ENCODE data around the gene NUAK1.
A peak's percentile ranks its signal among the peaks of the same experiment; 100 is the strongest.
"Not testable (repeated sequence)": the region's sequence is repeated elsewhere in the genome, so short reads cannot be mapped to it uniquely, and the experiment has no call there.

The NUAK1 gene

DNA sequence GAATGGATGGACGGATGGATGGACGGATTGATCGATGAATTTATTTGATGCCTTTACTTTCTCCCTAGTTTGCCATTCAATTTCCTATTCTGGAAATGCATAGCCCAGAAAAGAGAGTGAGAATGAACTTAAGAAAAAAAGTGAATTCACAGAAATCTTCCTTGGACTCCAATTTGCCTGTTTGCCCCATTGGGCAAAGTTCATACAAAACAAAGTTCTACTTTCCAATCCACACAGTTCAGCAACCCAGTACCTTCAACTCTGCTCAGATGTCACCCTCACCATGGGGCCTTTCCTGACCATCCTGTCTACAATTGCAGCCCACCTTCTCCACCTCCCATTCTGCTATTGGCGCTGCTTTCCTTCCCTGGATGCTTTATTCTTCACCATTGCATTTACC, 8.2 kb upstream of the NUAK1 start:
- no peak for DNase-seq (ENCODE audit: low read depth)

DNA sequence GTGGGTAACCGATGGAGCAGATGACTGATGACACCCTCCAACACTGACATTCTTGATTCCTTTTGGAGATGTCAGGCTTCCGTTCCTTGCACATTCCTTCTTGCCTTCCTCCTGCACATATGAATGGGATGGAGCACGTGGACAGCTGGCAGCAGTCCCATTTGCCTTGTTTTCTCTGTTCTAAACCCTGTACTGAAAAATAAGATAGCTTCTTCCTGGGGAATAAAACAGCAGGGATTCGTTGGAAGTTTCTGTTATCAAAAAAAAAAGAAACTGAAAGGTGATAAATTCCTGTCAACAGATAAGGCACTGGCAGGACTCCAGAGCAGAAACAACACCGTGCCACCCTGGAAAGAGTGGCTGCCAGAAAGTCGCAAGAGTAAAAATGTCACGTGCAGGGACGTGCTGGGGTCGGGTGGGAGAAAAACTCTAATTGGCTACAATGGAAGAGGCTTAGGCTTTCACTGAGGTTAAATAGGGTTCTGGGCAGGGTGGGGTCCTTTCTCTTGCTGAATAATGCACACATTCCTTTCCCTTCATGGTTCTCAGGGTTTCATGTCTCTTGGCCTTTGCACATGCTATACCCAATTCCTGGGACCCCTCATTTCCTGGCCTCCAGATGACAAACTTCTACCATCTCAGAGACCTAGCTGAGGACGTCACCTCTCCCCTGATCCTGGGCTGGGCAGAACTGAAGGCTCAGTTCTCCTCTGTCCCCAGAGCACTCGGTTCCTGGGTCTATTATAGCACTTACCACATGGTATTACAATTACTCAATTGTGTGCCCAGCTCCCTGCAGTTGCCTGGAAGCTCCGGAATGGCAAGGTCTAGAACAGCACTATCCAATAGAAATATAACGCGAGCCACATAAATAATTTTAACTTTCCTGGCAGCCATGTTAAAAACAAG, 7.0 kb upstream of the NUAK1 start:
- DNase-seq (ENCODE audit: low read depth): no peak

DNA sequence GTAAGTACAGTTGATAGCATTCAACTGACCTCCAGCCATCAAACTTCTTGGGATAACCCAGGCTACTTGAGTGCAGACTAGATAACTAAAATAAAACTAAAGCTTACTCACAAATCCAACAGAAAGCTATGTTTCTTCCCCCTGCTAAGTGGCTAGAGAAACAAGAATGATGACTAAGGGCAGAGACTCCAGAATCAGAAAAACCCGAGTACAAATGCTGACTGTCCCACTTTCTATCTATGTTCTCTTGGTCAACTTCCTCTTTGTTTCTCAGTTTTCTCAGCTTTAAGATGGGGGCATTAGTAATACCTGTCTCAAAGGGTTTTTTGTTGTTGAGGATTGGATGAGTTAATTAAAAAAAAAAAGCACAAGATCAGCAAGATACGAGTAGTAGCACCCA, 6.1 kb upstream of the NUAK1 start:
- DNase-seq (ENCODE audit: low read depth): no peak

DNA sequence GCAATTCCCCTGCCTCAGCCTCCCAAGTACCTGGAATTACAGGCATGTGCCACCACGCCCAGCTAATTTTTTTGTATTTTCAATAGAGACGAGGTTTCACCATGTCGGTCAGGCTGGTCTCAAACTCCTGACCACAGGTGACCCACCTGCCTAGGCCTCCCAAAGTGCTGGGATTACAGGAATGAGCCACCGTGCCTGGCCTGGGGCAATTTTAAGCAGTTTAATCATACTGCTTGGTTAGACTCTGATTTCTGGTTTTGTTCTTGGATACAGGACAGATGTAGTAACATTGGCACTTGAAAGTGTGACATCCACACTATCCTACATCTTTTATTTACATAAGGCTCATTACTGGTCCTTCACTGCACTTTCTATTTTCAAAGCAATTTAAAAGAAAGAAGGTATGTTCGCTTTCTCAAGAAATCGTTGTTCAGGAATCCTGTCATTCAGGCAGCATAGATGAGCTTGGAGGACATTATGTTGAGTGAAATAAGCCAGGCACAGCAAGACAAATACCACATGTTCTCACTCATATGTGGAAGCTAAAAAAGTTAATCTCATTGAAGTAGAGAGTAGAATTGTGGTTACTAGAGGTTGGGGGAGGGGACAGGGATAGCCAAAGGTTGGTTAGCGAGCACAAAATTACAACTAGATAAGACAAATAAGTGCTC, 4.0 kb upstream of the NUAK1 start:
- DNase-seq (ENCODE audit: low read depth): no peak

GRCh38 chr12:106141920-106142319, 3.2 kb upstream of the NUAK1 start:
- not testable (repeated sequence) for DNase-seq (ENCODE audit: low read depth)

GRCh38 chr12:106141452-106141851, 2.7 kb upstream of the NUAK1 start:
- no peak for DNase-seq (ENCODE audit: low read depth)

DNA sequence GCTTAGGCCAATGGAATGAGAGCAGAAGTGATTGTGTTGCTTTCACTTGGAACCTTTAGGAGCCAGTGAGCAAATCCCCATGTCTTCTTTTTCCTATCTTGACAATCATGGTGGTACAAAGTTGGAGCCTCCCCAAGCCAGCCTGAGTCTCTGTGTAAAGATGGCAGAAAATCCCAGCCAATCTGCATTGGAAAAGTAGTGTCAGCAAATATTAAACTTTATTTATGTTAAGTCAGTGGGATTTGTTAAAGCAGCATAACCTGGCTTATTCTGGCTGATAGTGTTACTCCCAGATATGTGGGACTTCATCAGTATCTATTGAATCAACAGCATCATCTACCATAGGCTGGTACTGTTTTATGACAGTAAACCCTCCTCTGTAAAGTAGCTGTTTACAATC, 2.2 kb upstream of the NUAK1 start:
- no peak for DNase-seq (ENCODE audit: low read depth)

DNA sequence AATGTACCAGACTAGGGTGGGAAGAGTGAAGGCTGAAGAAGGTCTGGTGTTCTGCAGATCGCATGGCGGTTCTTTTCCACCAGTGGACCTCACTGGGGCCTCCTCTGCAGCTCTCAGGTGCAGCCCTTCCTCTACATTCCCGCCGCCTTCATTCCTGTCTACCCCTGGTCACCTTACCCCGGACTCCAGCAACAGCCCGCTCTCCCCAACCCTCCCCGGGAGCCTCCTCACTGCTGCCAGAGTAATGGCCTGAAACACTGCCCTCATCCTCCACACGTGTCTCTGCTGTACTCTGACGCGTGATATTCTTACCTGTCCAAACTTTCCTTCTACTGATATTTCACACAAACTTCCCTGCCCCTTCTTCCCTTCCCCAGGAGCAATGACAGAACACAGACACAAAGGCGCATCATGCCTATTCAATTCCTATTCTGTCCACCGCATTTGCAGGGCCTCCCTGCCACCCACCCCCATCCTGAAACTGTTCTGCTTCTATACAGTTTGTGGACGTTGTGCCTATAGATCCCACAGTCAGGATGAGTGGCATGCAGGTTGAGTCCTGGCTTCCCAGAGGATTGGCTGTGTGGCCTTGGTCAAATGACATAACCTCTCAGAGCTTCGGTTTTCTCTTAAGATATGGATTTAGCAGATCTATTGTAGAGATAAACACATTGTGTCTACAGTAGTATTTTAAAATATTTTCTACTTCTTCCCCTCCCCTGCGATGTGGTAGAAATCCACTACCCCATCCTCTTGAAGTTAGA, 1.7 kb upstream of the NUAK1 start:
- DNase-seq (ENCODE audit: low read depth): no peak

- peak; percentile 71 for DNase-seq (ENCODE audit: low read depth)
These were observed 843 bp upstream of the NUAK1 start for GRCh38 chr12:106139422-106140171.

GRCh38 chr12:106138357-106138632, 459 bp downstream of the NUAK1 start:
- no peak for DNase-seq (ENCODE audit: low read depth)

DNA sequence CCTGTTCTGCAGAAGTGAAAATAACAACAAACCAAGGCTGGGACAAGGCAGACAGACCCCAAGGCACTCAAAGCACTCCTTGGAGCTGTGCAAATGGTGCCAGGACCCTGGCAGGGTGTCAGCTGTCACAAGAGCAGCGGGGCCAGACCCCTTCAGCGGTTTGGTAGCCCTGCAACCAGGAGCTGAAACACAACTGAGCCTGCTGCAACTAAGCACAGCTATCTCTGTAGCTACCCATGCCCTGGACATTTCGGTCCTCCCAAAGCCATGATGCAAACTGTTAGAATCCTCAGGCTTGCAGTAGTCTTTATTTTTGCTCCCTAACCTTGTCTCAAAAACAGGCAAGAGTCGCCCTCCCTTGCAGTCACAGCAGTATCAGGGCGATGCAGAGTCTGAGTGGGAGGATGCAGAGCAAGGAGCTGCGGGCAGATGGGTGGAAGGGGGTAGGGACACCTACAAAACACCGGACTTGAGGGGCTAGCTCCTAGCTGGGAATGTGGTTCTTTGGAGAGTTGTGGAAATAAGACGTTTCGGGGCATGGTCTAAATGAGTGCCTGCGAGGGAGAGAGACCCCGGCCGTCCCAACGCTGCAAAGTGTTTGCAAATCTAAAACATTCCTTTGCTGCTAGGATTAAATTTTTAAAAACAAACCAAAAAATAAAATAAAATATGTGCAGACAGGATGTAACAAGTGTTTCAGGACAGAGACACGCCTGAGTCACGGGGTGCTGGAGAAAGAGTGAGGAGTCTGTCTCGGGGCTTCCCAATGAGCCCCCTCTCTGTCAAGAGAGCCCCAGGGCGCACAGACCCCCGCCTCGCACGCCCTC, 1.0 kb downstream of the NUAK1 start:
- DNase-seq (ENCODE audit: low read depth): no peak

GRCh38 chr12:106136263-106136662, 2.5 kb downstream of the NUAK1 start:
- peak; percentile 69 for DNase-seq (ENCODE audit: low read depth)

- no peak for DNase-seq (ENCODE audit: low read depth)
These were observed 3.0 kb downstream of the NUAK1 start for GRCh38 chr12:106135781-106136180.

DNA sequence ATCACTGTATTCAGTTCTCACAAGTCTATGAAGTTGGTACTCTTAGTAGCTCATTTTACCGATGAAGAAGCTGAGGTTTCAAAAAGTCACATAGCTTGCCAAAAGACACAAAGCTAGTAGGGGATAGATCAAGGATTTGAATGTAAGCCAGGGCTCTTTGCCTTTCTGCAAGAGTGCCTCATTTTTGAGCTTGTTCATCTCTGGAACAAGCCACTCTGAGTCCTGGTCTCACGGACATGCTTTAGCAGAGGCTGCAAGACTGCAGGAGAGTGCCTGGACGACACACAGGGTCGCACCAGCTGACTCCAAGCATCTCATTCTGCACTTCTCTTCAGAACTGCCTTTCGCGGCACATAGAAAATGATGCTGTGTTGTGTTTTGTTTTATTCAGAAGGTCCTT, 3.7 kb downstream of the NUAK1 start:
- no peak for DNase-seq (ENCODE audit: low read depth)

- no peak for DNase-seq (ENCODE audit: low read depth)
These were observed 4.3 kb downstream of the NUAK1 start for GRCh38 chr12:106134294-106134949.

DNA sequence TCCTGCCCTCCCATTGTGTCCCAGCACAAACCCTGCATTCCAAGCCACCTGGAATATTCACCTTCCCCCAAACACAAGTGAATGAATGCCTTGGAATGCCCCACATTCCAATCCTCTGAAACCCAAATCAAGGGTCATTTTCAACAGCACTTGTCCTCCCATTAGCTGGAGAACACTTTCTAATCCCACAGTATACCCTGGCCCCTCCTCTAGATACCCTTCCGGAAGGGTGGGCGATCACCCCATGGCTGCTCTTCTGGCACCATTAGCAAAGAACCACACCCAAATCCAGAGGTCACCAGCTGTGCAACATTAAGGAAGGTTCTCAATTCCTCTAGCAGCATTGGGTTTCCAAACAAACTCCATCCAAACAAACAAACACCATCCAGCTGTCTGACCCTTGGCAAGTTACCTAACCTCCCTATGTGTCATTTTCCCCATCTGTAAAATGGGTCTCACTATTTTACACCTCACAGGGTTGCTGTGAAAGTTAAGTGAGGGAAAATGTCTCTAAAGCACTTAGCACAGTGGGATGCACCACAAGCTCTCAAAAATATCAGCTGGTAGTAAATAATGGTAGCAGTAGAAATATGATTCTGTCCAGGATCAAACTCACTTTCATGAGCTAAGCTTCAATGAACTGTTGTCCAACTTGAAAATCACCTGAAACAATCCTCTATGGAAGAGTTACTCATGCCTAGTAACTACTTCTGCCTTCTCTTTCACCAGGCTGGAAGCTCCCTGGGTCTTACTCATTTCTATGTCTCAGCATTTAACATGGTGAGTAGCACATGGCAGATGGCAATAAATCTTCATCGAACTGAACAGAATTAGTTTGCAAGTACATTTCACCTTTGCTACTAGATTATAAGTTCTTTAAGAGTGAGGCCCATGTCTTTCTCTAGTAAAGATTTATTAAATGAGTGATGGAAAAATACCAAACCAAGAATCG, 5.3 kb downstream of the NUAK1 start:
- no peak for DNase-seq (ENCODE audit: low read depth)

DNA sequence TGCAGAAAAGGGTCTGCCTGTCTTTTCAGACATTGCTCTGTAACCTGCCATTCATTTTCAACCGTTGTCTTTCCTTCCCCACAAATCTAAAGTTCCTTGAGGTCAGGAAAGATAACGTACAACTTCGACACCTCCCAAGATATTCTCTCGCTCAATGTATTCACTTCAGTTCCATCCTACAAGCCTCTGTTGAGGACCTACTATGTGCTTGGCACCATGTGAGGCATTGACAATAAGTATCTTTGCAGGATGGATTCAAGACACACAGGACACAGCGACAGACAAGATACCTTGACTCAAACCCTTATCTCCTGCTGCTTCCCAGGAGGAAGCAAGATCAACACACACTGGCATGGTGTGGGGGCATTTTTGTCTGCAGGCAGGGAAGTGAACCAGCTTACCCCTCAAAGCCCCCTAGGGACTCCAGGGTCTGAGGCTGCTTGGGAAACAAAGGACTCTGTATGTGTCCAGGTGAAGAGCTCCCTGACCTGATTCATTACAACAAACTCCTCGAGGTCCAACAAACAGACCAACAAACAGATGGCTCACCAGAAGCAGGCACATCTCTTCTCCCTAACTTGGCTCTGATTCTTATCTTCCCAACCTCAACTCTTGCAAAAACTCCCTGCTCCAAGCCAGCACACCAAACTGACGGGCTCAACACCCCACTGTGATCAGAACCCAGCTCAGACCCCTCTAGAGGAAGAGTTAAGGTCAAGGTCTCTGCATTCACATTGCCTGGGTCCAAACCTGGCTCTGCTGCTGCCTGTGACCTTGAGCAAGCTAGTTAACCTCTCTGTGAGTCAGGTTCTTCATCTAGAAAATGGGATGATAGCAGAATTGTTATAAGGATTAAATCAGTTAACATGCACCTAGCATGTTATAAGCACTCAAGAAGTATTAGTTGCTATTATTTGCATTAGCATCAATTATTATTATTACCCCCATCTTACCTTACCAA, 6.3 kb downstream of the NUAK1 start:
- no peak for DNase-seq (ENCODE audit: low read depth)

DNA sequence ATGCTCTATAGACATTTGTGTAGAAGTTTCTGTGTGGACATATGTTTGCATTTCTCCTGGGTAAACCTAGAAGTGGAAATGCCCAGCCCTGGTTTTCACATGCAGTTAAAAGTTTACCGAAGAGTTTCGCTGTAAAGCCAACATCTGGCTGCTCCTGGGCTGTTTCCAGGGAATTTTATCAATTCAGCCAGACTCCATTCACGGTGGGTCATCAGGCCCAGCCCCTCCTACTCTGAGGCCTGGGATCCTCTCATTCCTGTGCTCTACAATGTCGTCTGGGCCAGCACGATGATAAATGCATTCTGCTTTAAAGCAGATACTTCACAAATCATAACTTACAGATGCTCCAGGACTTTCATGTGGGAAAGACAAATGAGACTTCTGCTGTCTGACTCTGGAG, 7.1 kb downstream of the NUAK1 start:
- DNase-seq (ENCODE audit: low read depth): no peak

Data from fibroblast of gingiva (primary cell).